ENCODE data around the gene CA5A. TPM values are rescaled to one million over a fixed set of nuclear protein-coding genes. Genes with fewer than 3 reads are reported as not detected.

The CA5A gene
- total RNA-seq, 2 experiments from 2014 or later, result not detected

DNA sequence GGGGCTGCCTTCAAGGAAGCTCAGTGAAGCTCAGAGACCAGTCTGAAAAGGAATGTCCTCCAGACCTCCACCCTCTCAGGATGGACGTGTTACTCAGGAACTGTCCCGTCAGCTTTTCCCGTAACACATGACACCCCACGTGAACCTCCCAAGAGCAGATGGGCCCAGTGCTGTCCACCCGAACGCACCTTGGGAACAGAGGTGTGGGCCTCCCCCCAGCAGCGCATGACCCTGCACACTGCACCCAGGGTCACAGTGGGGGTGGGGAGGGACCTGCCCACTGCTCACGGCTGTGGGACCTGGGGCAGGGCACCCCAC lies 88.9 kb downstream of the CA5A start:
- H3K27me3 Mint-ChIP-seq, result no peaks in the 10 kb centered on the region
- DNase-seq (no peak), ATAC-seq (no peak)
- ChIA-PET POLR2A (interaction anchor here (1.4 kb wide), 1 partner anchor 11 kb away, joined by 5 read pairs; no protein-coding TSS in a partner anchor), CTCF (interaction anchor here (0.6 to 1.3 kb wide), 2 partner anchors 68 to 386 kb away, joined by 3 to 6 read pairs; no protein-coding TSS in a partner anchor)
- no peaks in the 10 kb centered on the region for H3K9me3 Mint-ChIP-seq (ENCODE audit: low read depth)
- H3K4me3 Mint-ChIP-seq, result no peak overlapping the region
- intact Hi-C loops (cut with DNase I, micrococcal nuclease), result no loop called here
- H3K27ac Mint-ChIP-seq, result no peak overlapping the region
- H3K4me1 Mint-ChIP-seq, result peaks cover 12% of the 10 kb centered on the region
- H3K36me3 Mint-ChIP-seq (ENCODE audit: low read depth), result peaks cover 79% of the 10 kb centered on the region

DNA sequence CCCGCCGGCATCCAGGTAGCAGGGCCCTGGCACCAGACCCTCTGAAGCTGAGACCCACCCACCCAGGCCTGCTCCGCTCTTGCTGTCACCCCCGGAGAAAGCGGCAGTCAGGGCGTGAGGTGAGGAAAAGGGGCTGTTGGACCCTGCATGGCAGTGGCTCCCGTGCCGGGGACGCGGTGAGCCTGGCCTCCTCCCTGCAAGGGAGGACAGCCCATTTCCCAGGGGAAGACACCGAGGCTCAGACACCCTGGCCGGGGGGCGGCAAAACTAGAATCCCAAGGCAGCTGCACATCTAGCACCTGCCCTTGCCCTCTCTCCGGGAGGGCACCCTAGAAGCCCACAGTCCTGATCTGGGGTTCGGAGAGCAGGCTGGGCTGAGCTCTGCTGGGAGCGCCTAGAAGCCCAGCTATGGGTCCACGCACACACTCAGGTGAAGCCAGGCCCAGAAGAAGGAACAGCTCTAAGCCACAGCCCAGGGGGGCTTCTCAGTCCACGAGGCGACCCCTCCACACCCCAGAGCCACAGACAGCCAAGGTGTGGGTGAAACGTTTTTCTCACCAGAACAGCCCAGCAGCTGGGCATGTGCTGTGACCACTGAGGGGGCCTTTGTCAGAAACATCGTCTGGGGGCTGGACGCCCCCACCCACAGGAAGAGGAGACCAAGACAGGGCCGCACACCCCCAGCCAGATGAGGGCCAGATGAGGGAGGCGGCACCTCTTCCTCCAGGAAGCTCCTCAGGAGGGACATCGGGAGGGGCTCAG lies 89.4 kb downstream of the CA5A start:
- H3K27me3 Mint-ChIP-seq, result no peaks in the 10 kb centered on the region
- ChIA-PET POLR2A (interaction anchor here (1.4 kb wide), 1 partner anchor 11 kb away, joined by 5 read pairs; no protein-coding TSS in a partner anchor), CTCF (interaction anchor here (0.6 to 1.3 kb wide), 2 partner anchors 68 to 385 kb away, joined by 3 to 6 read pairs; no protein-coding TSS in a partner anchor)
- H3K36me3 Mint-ChIP-seq (ENCODE audit: low read depth), result peaks cover 79% of the 10 kb centered on the region
- no peak overlapping the region for H3K27ac Mint-ChIP-seq
- H3K4me1 Mint-ChIP-seq, result peaks cover 12% of the 10 kb centered on the region
- no peak for DNase-seq
- no peak overlapping the region for H3K4me3 Mint-ChIP-seq
- no peak for ATAC-seq
- intact Hi-C loops (cut with DNase I, micrococcal nuclease), result no loop called here
- no peaks in the 10 kb centered on the region for H3K9me3 Mint-ChIP-seq (ENCODE audit: low read depth)

DNA sequence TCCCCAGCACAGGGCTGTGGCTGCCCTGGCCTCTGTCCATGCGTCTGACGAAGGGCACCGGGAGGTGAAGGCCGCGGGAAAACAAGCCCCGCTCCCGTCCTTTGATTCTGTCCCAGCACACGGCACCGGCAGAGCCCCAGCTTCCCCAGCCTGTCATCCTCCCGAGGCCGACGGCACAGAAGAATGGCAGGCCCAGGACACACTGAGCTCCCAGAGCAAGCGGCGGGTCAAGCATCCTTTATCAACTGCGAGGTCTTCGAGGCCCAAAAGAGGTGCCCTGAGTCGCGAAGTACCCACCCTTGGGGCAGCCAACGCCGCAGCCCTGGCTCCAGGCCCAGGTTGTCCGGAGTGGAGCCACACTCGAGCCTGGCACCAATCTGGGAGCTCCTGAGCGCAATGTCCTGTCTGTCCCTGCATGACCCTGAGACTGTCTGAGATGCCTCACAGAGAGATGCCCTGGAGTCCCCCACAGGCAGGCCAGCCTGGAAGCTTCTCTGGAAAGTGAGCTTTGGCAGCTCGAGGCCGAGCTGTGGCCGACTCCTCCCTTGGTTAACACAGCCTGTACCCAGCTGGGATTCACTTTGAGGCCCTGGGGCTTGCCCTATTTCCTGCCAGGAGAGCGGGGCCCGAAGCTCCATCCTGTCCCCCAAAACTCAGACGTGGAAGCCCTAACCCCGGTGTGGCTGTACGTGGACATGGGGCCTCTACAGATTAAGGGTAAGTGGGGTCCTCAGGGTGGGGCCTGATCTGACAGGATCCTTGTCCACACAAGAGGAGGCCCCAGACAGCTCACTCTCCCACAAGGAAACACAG lies 90.3 kb downstream of the CA5A start:
- ATAC-seq (no peak), DNase-seq (no peak)
- Mint-ChIP-seq H3K9me3 (ENCODE audit: low read depth) (no peaks in the 10 kb centered on the region), H3K4me3 (no peak overlapping the region), H3K36me3 (ENCODE audit: low read depth) (peaks cover 81% of the 10 kb centered on the region), H3K27ac (no peak overlapping the region), H3K4me1 (peaks cover 12% of the 10 kb centered on the region), H3K27me3 (no peaks in the 10 kb centered on the region)
- ChIA-PET POLR2A (interaction anchor here (1.4 kb wide), 1 partner anchor 10 kb away, joined by 5 read pairs; no protein-coding TSS in a partner anchor), CTCF (no interaction called here)
- intact Hi-C loops (cut with DNase I, micrococcal nuclease), result no loop called here

DNA sequence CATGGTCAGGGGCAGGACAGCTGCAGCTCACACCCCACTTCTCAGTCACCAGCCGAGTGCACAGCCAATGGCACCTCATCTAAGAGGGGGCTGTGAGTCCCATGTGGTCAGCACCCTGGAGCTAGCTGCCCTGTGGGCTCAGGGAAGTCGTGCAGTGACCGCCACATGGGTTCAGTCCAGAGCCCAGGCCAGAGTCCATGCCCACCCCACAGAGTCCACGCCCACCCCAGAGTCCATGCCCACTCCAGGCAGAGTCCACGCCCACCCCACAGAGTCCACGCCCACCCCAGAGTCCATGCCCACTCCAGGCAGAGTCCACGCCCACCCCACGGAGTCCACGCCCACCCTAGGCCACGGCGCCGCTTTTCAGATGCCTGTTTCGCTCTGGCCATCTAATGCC lies 91.1 kb downstream of the CA5A start:
- peaks cover 78% of the 10 kb centered on the region for H3K36me3 Mint-ChIP-seq (ENCODE audit: low read depth)
- ChIA-PET POLR2A (no interaction called here), CTCF (interaction anchor here (1.0 kb wide), 1 partner anchor 66 kb away, joined by 4 read pairs; no protein-coding TSS in a partner anchor)
- H3K4me3 Mint-ChIP-seq, result no peak overlapping the region
- no peak overlapping the region for H3K27ac Mint-ChIP-seq
- intact Hi-C loops (cut with DNase I, micrococcal nuclease), result no loop called here
- DNase-seq (no peak), ATAC-seq (peak; percentile 21)
- H3K9me3 Mint-ChIP-seq (ENCODE audit: low read depth), result no peaks in the 10 kb centered on the region
- peaks cover 9% of the 10 kb centered on the region for H3K4me1 Mint-ChIP-seq
- H3K27me3 Mint-ChIP-seq, result no peaks in the 10 kb centered on the region

DNA sequence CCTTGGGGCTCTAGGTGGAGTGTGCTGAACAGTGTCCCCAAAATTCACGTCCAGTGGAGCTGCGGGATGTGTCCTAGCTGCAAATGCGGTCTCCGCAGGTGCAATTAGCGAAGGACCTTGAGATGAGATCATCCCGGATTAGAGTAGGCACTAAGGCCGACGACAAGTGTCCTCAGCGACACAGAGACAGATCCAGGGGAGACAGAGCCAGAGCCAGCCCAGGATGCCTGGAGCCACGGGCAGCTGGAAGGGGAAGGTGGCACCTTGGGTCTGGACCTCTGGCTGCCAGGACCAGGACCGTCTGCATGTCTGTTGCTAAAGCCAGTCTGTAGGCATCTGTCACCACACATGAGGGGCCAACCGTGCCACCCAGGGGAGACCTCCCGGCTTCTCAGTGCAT lies 91.5 kb downstream of the CA5A start:
- POLR2A ChIA-PET, result no interaction called here
- Mint-ChIP-seq H3K4me3 (peak overlapping the region; percentile 39), H3K27me3 (no peaks in the 10 kb centered on the region), H3K27ac (no peak overlapping the region), H3K4me1 (peaks cover 6% of the 10 kb centered on the region), H3K9me3 (ENCODE audit: low read depth) (no peaks in the 10 kb centered on the region), H3K36me3 (ENCODE audit: low read depth) (peaks cover 77% of the 10 kb centered on the region)
- intact Hi-C loops (cut with DNase I, micrococcal nuclease), result no loop called here
- ATAC-seq (no peak), DNase-seq (no peak)
- CTCF ChIA-PET, result interaction anchor here (0.5 to 1.0 kb wide), 2 partner anchors 46 to 66 kb away, joined by 3 to 4 read pairs; no protein-coding TSS in a partner anchor

DNA sequence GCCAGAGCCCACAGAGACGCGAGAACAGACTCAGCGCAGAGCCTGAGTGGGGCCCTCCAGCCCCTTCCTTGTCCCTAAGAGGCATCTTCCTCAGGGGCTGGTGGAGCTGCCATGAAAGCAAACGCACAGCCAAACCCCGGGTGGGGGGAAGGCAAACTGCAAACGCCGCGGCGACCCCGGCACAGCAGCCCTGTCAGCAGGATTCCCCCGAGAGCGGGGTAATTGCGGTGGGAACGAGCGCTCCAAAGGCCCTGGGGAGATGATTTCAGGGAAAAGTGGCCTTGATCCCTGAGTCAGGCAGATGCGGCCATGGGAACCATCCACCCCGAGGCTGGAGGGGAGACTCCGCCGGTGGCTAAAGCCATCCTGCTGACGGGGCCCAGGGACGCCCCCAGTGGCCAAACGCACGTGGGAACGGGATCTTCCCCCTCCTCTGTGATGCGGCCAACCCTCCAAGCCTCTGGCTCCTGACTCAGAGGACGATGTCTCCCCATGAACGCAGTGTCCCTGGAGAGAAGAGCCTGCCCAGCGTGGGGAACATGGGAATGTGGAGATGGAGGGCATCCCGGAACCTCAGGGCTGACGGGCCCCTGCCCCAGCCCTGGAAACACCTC lies 92.1 kb downstream of the CA5A start:
- POLR2A ChIA-PET, result no interaction called here
- CTCF ChIA-PET, result interaction anchor here (0.5 kb wide), 1 partner anchor 47 kb away, joined by 3 read pairs; no protein-coding TSS in a partner anchor
- Mint-ChIP-seq H3K36me3 (ENCODE audit: low read depth) (peaks cover 76% of the 10 kb centered on the region), H3K27ac (no peak overlapping the region), H3K4me1 (peaks cover 6% of the 10 kb centered on the region), H3K4me3 (no peak overlapping the region), H3K27me3 (no peaks in the 10 kb centered on the region), H3K9me3 (ENCODE audit: low read depth) (no peaks in the 10 kb centered on the region)
- intact Hi-C loops (cut with DNase I, micrococcal nuclease), result no loop called here
- DNase-seq (no peak), ATAC-seq (no peak)

DNA sequence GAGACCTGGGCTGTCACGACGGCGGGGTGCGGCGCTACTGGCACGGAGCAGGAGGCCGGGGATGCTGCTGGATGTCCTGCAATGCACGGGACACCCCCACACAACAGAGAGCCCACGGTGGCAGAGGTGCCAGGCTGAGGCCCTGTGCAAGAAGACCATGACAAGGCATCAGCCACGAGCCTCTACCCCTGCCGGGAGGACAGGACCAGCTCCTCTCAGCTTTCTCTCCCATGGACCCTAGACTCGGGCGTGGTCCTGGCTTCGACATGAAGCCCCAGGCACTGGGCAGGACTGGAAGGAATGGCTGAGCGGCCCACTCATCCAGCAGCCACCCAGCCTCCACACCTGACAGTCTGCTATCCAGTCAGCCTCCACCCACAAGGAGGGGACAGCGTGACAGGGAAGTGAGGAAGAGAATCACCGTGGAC lies 92.6 kb downstream of the CA5A start:
- Mint-ChIP-seq H3K4me3 (no peak overlapping the region), H3K27me3 (no peaks in the 10 kb centered on the region), H3K27ac (no peak overlapping the region), H3K9me3 (ENCODE audit: low read depth) (no peaks in the 10 kb centered on the region), H3K36me3 (ENCODE audit: low read depth) (peaks cover 72% of the 10 kb centered on the region), H3K4me1 (peaks cover 6% of the 10 kb centered on the region)
- intact Hi-C loops (cut with DNase I, micrococcal nuclease), result no loop called here
- POLR2A ChIA-PET, result interaction anchor here (1.4 kb wide), 1 partner anchor 65 kb away, joined by 3 read pairs; no protein-coding TSS in a partner anchor
- CTCF ChIA-PET, result no interaction called here
- no peak for DNase-seq
- ATAC-seq, result no peak

DNA sequence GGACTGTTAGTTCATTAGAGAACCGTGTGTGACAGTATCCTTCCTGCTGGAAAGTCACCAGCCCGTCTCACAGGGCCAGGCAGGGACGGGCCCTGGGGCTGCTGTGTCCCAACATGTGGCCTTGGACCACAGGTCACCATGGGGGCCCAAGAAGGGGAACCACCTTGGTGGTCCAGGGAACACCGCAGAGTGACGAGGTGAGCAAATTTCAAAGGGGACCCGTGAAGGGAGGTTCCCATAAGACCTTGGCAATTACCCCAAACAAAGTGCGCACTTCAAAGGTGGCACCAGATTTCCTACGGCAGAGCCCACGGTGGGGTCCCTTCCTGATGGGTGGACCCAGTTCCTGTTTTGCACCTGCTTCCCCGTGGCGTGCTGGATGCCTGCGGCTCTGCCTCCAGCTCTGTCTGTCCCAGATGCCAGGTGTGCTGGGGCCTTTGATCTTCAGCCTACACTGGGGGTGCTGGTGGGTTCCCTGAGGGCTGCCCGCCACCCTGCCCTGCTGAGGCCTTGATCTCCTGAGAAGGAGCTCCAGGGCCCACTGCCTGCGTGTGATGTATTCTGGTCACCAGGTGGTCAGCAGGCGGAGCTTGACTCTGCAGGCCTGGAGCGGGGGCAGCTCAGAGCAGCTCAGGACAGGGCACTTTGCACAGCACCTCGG lies 94.0 kb downstream of the CA5A start:
- peaks cover 70% of the 10 kb centered on the region for H3K36me3 Mint-ChIP-seq (ENCODE audit: low read depth)
- DNase-seq (no peak), ATAC-seq (no peak)
- H3K9me3 Mint-ChIP-seq (ENCODE audit: low read depth), result no peaks in the 10 kb centered on the region
- H3K27me3 Mint-ChIP-seq, result no peaks in the 10 kb centered on the region
- H3K4me1 Mint-ChIP-seq, result peaks cover 6% of the 10 kb centered on the region
- H3K27ac Mint-ChIP-seq, result peak overlapping the region; percentile 47
- CTCF ChIA-PET, result no interaction called here
- H3K4me3 Mint-ChIP-seq, result no peak overlapping the region
- POLR2A ChIA-PET, result interaction anchor here (1.4 kb wide), 1 partner anchor 63 kb away, joined by 3 read pairs; no protein-coding TSS in a partner anchor
- intact Hi-C loops (cut with DNase I, micrococcal nuclease), result no loop called here

DNA sequence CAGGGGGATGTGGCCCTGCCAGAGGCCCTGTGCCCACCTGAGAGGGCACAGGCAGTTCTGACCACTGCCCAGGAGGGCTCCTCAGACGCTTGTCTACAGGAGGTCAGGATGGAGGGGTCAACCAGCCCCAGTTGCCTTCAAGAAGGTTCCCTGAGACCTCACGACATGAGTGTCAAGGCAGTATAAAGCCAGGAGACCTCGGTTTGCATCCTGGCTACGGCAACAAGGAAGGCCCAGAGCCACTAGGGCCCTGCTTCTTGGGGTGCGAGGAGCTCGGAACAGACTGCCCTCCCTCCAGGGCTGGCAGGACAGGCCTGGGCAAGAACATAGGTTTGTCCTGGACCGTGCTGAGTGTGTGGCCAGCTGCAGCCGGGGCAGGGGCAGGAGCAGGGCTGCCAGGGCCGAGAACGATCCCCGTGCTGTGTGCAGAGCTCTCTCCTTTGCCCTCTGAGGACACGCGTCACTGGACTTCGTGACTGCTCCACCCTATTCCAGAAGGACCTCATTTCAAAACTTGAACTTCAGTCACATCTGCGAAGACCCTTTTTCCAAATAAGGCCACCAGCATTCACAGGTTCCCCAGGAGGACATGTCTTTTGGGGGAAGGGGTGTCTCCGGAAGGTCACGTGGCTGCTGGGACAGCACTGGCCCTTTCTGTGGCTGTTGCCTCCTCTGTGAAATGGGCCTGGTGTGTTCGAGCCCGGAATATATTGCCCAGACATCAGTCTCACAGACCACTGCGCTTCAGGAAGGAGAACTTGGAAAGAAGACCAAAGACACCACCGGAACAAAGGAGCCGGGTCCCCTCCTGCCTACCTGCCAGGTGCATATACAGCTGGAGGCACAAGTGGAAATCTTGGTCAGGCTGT lies 94.8 kb downstream of the CA5A start:
- Mint-ChIP-seq H3K27me3 (no peaks in the 10 kb centered on the region), H3K4me1 (peaks cover 6% of the 10 kb centered on the region), H3K9me3 (ENCODE audit: low read depth) (no peaks in the 10 kb centered on the region), H3K4me3 (no peak overlapping the region), H3K36me3 (ENCODE audit: low read depth) (peaks cover 70% of the 10 kb centered on the region), H3K27ac (no peak overlapping the region)
- no peak for ATAC-seq
- ChIA-PET POLR2A (no interaction called here), CTCF (no interaction called here)
- no peak for DNase-seq
- intact Hi-C loops (cut with DNase I, micrococcal nuclease), result no loop called here

DNA sequence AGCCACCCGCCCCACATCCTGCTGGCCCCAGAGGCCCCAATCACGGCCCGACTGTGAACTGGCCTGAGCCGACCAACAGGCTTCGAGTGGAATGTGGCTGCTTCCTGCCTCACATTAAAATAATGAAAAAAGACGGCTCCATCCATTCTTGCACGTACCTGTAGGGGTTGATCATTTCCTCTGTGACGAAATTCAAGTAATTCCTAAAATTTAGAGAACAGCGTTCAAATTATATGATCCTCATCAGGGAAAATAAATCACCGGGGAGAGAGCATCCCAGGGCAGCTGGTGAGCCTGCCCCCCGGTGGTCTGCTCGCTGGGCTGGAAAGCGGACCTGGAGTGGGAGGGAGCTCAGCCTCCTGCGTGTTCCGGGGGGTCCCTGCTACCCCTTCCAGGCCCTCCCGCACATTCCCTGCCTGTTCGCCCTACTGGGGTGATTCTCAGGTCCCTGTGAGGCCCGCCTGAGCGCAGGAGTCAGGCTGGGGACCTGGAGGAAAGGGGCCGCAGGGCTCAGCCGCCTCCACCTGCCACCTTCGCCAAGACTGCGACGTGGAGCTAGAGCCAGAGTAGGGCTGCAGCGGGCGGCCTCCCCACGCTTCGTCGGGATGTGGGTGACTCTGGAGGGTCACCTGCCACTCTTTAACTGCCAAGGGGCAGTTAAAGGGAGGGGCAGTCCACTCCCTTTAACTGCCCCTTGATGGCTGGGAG lies 95.9 kb downstream of the CA5A start:
- no peak overlapping the region for H3K27ac Mint-ChIP-seq
- ATAC-seq, result no peak
- ChIA-PET CTCF (interaction anchor here (0.7 kb wide), 1 partner anchor 38 kb away, joined by 3 read pairs; no protein-coding TSS in a partner anchor), POLR2A (no interaction called here)
- H3K4me1 Mint-ChIP-seq, result peaks cover 6% of the 10 kb centered on the region
- peaks cover 66% of the 10 kb centered on the region for H3K36me3 Mint-ChIP-seq (ENCODE audit: low read depth)
- H3K4me3 Mint-ChIP-seq, result no peak overlapping the region
- no peaks in the 10 kb centered on the region for H3K9me3 Mint-ChIP-seq (ENCODE audit: low read depth)
- no peak for DNase-seq
- intact Hi-C loops (cut with DNase I, micrococcal nuclease), result no loop called here
- no peaks in the 10 kb centered on the region for H3K27me3 Mint-ChIP-seq
